BE2C (cell line): ENCODE measurements around the gene BCL2L1.

Source experiments
- DNase-seq: peaks from one replicate; pipeline ENCODE4 v3.0.0-alpha.2; 2020
- H3K27me3 ChIP-seq: fragments of 250-450 bp; sonication (Bioruptor Pico); 2 replicates; pipeline ENCODE4 v1.5.1; 2020; ENCODE audit warnings: mild to moderate bottlenecking
- H3K36me3 ChIP-seq: fragments of 250-450 bp; sonication (Bioruptor Pico); 2 replicates; pipeline ENCODE4 v1.5.1; 2020; ENCODE audit warnings: mild to moderate bottlenecking
- H3K4me1 ChIP-seq: fragments of 250-450 bp; sonication (Bioruptor Pico); 2 replicates; pipeline ENCODE4 v1.5.1; 2020
- H3K4me3 ChIP-seq: 2 replicates; pipeline ENCODE4 v1.5.1; 2011; ENCODE audit warnings: low read depth, low read length
- H3K9me3 ChIP-seq: fragments of 250-450 bp; sonication (Bioruptor Pico); 2 replicates; pipeline ENCODE4 v1.5.1; 2020
- TF ChIP-seq, protein P1 (sequence below): IDR thresholded peaks from 2 replicates; pipeline ENCODE4 v1.5.1; 2012; ENCODE audit warnings: mild to moderate bottlenecking, low read depth, low read length

Gene BCL2L1

DNA sequence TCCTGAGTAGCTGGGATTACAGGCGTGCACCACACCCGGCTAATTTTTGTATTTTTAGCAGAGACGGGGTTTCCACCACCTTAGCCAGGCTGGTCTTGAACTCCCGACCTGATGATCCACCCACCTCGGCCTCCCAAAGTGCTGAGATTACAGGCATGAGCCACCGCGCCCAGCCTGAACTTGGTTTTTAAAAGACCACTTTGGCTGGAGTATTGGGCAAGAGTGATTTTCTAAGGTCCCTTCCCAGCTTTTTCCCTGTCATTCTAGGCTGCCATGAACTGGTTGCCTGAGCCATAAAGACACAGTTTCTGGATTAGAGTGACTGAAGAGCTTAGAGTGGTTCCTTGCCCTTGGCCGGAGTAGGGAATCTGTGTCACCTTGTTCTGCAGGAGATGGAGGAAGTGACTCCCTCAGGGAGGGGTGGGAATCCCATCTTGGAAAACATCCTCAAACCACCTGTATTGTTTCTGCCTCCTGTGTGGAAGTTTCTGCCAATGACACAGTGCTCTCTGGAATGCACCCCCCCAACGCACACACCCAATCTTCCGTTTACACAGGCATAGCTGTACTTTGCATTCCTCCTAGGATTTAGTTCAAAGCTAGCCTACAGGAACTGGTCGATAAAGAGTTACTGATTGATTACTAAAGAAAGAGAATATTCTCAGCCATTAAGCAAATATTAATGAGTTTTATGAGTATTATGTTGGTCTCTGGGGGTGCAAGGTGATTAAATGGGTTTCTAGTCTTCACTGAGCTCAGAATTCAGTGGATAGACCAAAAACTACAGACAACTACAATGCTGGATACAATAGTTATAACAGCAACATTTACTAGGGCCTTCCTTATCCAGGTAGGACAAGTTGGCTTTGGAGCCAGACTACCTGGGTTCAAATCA lies 18.2 kb downstream of the BCL2L1 start:
- Histone ChIP-seq H3K4me3 (no peak overlapping the region), H3K4me1 (no peaks in the 10 kb centered on the region)

DNA sequence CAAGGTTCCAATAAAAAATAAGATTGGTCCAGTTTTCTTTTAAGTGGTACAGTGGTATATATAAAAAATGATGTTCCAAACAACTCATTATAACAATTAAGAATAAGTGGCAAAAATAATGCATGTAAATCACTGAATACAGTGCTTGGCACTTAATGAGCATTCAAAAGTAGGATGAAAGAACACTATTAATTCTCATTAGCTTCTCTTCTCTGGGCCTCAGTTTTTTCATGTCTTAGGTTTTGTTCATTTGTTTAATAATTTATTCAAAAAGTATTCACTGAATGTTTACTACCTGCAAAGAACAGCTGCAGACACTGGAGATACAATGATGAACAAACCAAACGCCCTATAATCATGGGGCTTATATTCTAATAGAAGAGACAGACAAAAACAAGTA lies 21.1 kb downstream of the BCL2L1 start:
- Histone ChIP-seq H3K9me3 (no peaks in the 10 kb centered on the region), H3K27me3 (no peaks in the 10 kb centered on the region), H3K4me3 (no peak overlapping the region), H3K36me3 (no peaks in the 10 kb centered on the region; the same call in 1 of the 2 replicates), H3K4me1 (no peaks in the 10 kb centered on the region)
- DNase-seq, result no peak
- TF ChIP-seq, protein P1, sequence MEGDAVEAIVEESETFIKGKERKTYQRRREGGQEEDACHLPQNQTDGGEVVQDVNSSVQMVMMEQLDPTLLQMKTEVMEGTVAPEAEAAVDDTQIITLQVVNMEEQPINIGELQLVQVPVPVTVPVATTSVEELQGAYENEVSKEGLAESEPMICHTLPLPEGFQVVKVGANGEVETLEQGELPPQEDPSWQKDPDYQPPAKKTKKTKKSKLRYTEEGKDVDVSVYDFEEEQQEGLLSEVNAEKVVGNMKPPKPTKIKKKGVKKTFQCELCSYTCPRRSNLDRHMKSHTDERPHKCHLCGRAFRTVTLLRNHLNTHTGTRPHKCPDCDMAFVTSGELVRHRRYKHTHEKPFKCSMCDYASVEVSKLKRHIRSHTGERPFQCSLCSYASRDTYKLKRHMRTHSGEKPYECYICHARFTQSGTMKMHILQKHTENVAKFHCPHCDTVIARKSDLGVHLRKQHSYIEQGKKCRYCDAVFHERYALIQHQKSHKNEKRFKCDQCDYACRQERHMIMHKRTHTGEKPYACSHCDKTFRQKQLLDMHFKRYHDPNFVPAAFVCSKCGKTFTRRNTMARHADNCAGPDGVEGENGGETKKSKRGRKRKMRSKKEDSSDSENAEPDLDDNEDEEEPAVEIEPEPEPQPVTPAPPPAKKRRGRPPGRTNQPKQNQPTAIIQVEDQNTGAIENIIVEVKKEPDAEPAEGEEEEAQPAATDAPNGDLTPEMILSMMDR, result no peak

More for the DNA sequence above, 18.2 kb downstream of the BCL2L1 start:
- Histone ChIP-seq H3K36me3 (peaks cover 7% of the 10 kb centered on the region), H3K9me3 (no peaks in the 10 kb centered on the region), H3K27me3 (no peaks in the 10 kb centered on the region)
- TF ChIP-seq, protein P1, result no peak
- DNase-seq, result no peak

DNA sequence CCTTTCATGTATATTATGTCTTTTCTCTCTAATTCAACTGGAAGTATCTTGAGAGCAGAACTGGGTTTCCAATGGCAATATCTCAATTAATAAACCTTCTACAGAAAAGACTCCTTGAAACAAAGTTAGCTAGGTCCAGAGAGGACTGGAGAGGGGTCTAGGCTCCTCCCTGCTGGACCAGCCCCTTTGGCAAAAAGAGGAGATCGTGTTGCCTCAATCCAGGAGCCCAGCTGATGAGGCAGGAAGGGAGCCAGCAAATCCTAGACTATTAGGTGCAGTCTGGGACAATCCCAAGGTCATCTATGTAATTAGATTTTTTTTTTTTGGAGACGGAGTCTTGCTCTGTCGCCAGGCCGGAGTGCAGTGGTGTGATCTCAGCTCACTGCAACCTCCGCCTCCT lies 21.9 kb downstream of the BCL2L1 start:
- H3K36me3 ChIP-seq, result no peaks in the 10 kb centered on the region; the same call in 1 of the 2 replicates
- H3K4me3 ChIP-seq, result no peak overlapping the region
- TF ChIP-seq, protein P1, result no peak
- H3K9me3 ChIP-seq, result no peaks in the 10 kb centered on the region
- DNase-seq, result no peak
- no peaks in the 10 kb centered on the region for H3K4me1 ChIP-seq
- H3K27me3 ChIP-seq, result no peaks in the 10 kb centered on the region

DNA sequence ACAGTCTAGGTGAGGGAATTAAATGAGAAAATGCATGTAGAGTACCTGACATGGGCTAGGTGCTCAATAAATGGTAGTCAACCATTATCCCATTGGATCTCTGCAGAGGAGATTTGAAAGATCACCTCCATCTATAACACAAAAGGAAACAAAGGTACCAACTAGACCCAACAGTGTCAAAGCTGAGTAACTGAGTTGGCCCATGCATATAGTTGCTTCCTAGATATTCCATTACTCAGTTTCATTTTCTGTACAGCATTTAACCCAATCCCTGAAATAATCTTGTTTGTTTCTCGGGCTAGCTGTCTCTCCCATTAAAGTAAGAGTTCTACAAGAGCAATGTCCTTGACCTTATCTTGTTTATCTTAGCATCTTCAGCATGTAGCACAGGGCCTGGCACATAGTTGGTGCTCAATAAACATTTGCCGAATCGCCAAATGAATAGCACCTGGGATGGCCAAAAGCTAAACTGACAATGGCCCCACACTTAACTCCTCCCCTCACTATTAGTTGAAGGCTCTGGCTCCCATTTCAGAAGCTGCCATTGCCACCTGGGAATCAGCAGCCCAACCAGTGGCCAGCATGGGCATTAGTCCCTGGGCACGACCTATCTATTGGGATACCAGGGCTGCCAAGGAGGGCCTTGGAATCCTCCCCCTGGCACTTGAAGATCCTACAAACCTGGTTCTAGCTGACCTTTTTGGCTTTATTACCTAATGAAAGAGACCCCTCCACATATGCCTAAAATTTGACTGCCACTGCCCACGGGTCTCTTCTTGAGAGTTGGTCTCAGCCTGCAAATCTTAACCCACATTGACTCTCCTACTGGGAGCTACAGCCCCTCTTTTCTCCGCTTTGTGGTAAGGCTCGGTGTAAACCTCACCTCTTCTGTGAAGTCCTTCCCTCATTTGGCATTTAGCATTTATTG lies 22.6 kb downstream of the BCL2L1 start:
- H3K27me3 ChIP-seq, result no peaks in the 10 kb centered on the region
- no peaks in the 10 kb centered on the region; the same call in 1 of the 2 replicates for H3K36me3 ChIP-seq
- DNase-seq, result no peak
- no peaks in the 10 kb centered on the region for H3K4me1 ChIP-seq
- H3K9me3 ChIP-seq, result no peaks in the 10 kb centered on the region
- H3K4me3 ChIP-seq, result no peak overlapping the region
- TF ChIP-seq, protein P1, result no peak

DNA sequence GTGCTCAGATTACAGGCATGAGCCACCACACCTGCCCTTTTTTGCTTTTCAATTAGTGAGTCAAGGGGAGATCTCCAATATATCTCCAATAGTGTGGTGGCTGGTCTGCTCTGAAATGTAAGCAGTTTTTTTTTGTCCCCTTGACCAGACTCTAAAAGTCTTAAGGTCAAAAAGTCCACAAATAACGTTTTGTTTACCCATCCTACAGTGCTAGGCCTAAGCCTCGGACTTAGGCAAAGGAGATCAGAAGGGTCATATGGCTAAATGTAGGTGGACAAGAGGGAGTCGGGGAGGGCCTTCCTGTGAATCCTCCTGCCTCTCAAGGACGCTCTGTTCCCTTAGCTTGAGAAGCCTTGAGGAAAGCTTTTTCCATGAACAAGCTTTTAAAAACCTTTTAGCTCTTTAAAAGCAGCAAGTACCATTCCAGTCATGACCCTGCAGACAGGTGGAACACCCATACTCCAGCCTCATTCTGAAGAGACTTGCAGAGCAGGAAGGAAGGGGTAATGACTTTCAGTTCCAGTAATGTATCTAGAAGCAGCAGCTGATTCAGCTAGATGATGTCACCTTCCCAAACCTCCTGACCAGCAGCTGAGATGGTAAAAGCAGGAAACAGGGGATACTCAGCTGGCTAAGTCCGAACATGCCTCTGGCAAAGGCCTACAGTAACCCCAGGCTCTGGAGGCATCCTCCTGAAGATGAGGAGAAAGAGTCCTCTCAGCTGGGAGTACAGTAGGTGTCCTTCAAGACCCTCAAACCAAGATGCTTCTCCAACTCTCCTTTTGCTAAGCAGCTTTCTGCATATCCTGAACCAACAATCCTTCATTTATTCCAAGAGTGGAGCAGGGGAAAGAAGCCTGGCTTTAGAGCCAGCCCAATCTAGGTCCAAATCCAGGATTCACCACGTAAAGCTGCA lies 23.6 kb downstream of the BCL2L1 start:
- H3K36me3 ChIP-seq, result no peaks in the 10 kb centered on the region; the same call in 1 of the 2 replicates
- no peak overlapping the region for H3K4me3 ChIP-seq
- no peaks in the 10 kb centered on the region for H3K27me3 ChIP-seq
- H3K4me1 ChIP-seq, result no peaks in the 10 kb centered on the region
- DNase-seq, result no peak
- TF ChIP-seq, protein P1, result no peak
- H3K9me3 ChIP-seq, result no peaks in the 10 kb centered on the region
